GM12878 (cell line): ENCODE measurements around the gene PRDX1. TPM values are rescaled to one million over a fixed set of nuclear protein-coding genes. Genes with fewer than 3 reads are reported as not detected.
"Not testable (repeated sequence)": the region's sequence is repeated elsewhere in the genome, so short reads cannot be mapped to it uniquely, and the experiment has no call there.

Experiments used
- ATAC-seq: fragments of 200-7000 bp; cut with Tn5 transposase; 3 replicates; pipeline ENCODE4 v1.9.1; 2020; ENCODE audit warnings: mild to moderate bottlenecking, moderate library complexity
- BruUV-seq: library from RNA; stranded (reverse); fragments of 400-500 nt; replicated peaks from 2 replicates; lab custom pipeline; 2021; lab: Mats Ljungman, UMichigan
- CTCF ChIA-PET: fragments of 300-600 bp; sonication (Branson Sonifier 250); formaldehyde crosslinking; extraction: SDS; loops from one replicate; lab custom pipeline; 2021; ENCODE audit warnings: inconsistent platforms; lab: Yijun Ruan, JAX
- POLR2A ChIA-PET: fragments of 350-600 bp; formaldehyde crosslinking; extraction: SDS; loops from one replicate; lab custom pipeline; 2021; ENCODE audit warnings: inconsistent platforms; lab: Charles Lee
- RAD21 ChIA-PET: fragments of 300-600 bp; sonication (Branson Sonifier 250); formaldehyde crosslinking; loops from one replicate; lab custom pipeline; 2023; ENCODE audit warnings: antibody characterized with exemption; ENCODE audit not compliant: unreplicated experiment; lab: Charles Lee
- SMC1A ChIA-PET: fragments of 300-600 bp; sonication (Branson Sonifier 250); formaldehyde crosslinking; loops from one replicate; lab custom pipeline; 2023; ENCODE audit not compliant: unreplicated experiment, uncharacterized antibody; lab: Charles Lee
- DNase-seq: peaks from one replicate; pipeline ENCODE4 v3.0.0-alpha.2; 2011; ENCODE audit warnings: low read depth, low spot score
- FAIRE-seq: peaks from 3 replicates; lab custom pipeline; 2011; peaks lifted over from hg19 to GRCh38; lab: Jason Lieb, UNC
- H2AFZ ChIP-seq: 2 replicates; pipeline ENCODE4 v1.6.0; 2011; ENCODE audit warnings: low read depth, low read length, control low read depth; ENCODE audit not compliant: control insufficient read depth
- H3K27ac ChIP-seq: 2 replicates; pipeline ENCODE4 v1.5.1; 2011; ENCODE audit warnings: control low read depth; ENCODE audit not compliant: control insufficient read depth, insufficient read depth
- H3K27me3 ChIP-seq, 2 experiments: replicated peaks in 1 of 2; 2 replicates each; pipeline versions ENCODE4 v1.6.0 to v1.6.1; 2011; ENCODE audit warnings: low read length in 1 of 2; ENCODE audit not compliant: control insufficient read depth in 2 of 2, insufficient read depth in 2 of 2
- H3K36me3 ChIP-seq, 2 experiments: 2 replicates each; pipeline ENCODE4 v1.5.1; 2011; ENCODE audit warnings: low read length in 1 of 2; ENCODE audit not compliant: control insufficient read depth in 2 of 2, insufficient read depth in 2 of 2
- H3K4me1 ChIP-seq: 2 replicates; pipeline ENCODE4 v1.6.1; 2011; ENCODE audit warnings: mild to moderate bottlenecking, low read length, moderate library complexity, mixed read lengths; ENCODE audit not compliant: control insufficient read depth, insufficient read depth
- H3K4me2 ChIP-seq: 2 replicates; pipeline ENCODE4 v1.6.0; 2011; ENCODE audit warnings: control low read depth; ENCODE audit not compliant: control insufficient read depth, insufficient read depth
- H3K4me3 ChIP-seq: fragments of 200-600 bp; sonication (generic); 2 replicates; pipeline ENCODE4 v1.5.1; 2016
- H3K79me2 ChIP-seq: 2 replicates; pipeline ENCODE4 v1.6.0; 2011; ENCODE audit warnings: low read length; ENCODE audit not compliant: control insufficient read depth, insufficient read depth
- H3K9ac ChIP-seq: 2 replicates; pipeline ENCODE4 v1.8.0; 2011; ENCODE audit warnings: low read length, control low read depth, mixed read lengths; ENCODE audit not compliant: control insufficient read depth, insufficient read depth
- H3K9me3 ChIP-seq: replicated peaks from 3 replicates; pipeline ENCODE4 v1.5.1; 2011; ENCODE audit warnings: mild to moderate bottlenecking, low read length; ENCODE audit not compliant: control insufficient read depth, insufficient read depth
- H4K20me1 ChIP-seq: 2 replicates; pipeline ENCODE4 v1.6.0; 2011; ENCODE audit not compliant: control insufficient read depth, insufficient read depth
- ATF7 ChIP-seq: fragments of 450-650 bp; IDR thresholded peaks from 2 replicates; pipeline ENCODE4 v1.6.1; 2016; ENCODE audit warnings: low read depth, mild to moderate bottlenecking
- BACH1 ChIP-seq: fragments of 450-650 bp; IDR thresholded peaks from 2 replicates; pipeline ENCODE4 v1.6.1; 2017; ENCODE audit warnings: mild to moderate bottlenecking, borderline replicate concordance
- BCL11A ChIP-seq: IDR thresholded peaks from 2 replicates; pipeline ENCODE4 v1.6.1; 2011; ENCODE audit warnings: low read depth, low read length
- BHLHE40 ChIP-seq, 2 experiments: fragments of 450-650 bp in 1 of 2; IDR thresholded peaks; 2 replicates each; pipeline ENCODE4 v1.6.1; 2011 to 2017; ENCODE audit warnings: low read depth in 2 of 2, borderline replicate concordance in 1 of 2, improper control_type of control experiment in 1 of 2, low read length in 1 of 2, mild to moderate bottlenecking in 1 of 2
- CBFB ChIP-seq: IDR thresholded peaks from 2 replicates; pipeline ENCODE4 v1.6.1; 2016; ENCODE audit warnings: antibody characterized with exemption, low read depth
- CEBPB ChIP-seq, 2 experiments: fragments of 150-350 bp in 1 of 2; IDR thresholded peaks; 2 replicates each; pipeline ENCODE4 v1.6.1; 2012 to 2014; ENCODE audit warnings: low read depth in 2 of 2, low read length in 2 of 2, borderline replicate concordance in 1 of 2, inconsistent platforms in 1 of 2
- DPF2 ChIP-seq: fragments of 450-650 bp; IDR thresholded peaks from 2 replicates; pipeline ENCODE4 v1.6.1; 2017; ENCODE audit warnings: mild to moderate bottlenecking
- EED ChIP-seq: sonication (generic); IDR thresholded peaks from 2 replicates; pipeline ENCODE4 v1.6.1; 2016; ENCODE audit warnings: antibody characterized with exemption, low read depth
- IKZF1 ChIP-seq: fragments of 450-650 bp; conservative IDR thresholded peaks from 2 replicates; pipeline ENCODE4 v1.6.1; 2017; ENCODE audit warnings: antibody characterized with exemption, mild to moderate bottlenecking
- IKZF2 ChIP-seq, 2 experiments: fragments of 450-650 bp; IDR thresholded peaks; 2 replicates each; pipeline ENCODE4 v1.6.1; 2017; ENCODE audit warnings: mild to moderate bottlenecking in 2 of 2, moderate library complexity in 2 of 2
- MEF2A ChIP-seq: IDR thresholded peaks from 2 replicates; pipeline ENCODE4 v1.6.1; 2011; ENCODE audit warnings: low read depth, mild to moderate bottlenecking, low read length, moderate library complexity; ENCODE audit not compliant: insufficient read depth
- MEF2B ChIP-seq: fragments of 450-650 bp; IDR thresholded peaks from 2 replicates; pipeline ENCODE4 v1.6.1; 2018; ENCODE audit warnings: mild to moderate bottlenecking, moderate library complexity; ENCODE audit not compliant: partially characterized antibody, poor library complexity, severe bottlenecking
- MLLT1 ChIP-seq: fragments of 450-650 bp; IDR thresholded peaks from 2 replicates; pipeline ENCODE4 v1.6.1; 2016; ENCODE audit warnings: mild to moderate bottlenecking
- NFIC ChIP-seq: IDR thresholded peaks from 2 replicates; pipeline ENCODE4 v1.6.1; 2012; ENCODE audit warnings: low read depth, mild to moderate bottlenecking, inconsistent platforms, low read length, moderate library complexity
- PAX5 ChIP-seq: IDR thresholded peaks from 2 replicates; pipeline ENCODE4 v1.6.1; 2011; ENCODE audit warnings: low read depth, low read length, borderline replicate concordance
- PKNOX1 ChIP-seq: fragments of 450-650 bp; IDR thresholded peaks from 2 replicates; pipeline ENCODE4 v1.6.1; 2016; ENCODE audit warnings: mild to moderate bottlenecking
- WGBS: methylation state at CpG from one replicate; pipeline ENCODE4 v1.1.6; 2016; ENCODE audit warnings: low lambda C conversion rate; ENCODE audit not compliant: insufficient replicate concordance, insufficient coverage; ENCODE audit errors: missing lambda C conversion rate; 5-methylcytosine and 5-hydroxymethylcytosine counted together
- in situ Hi-C: fragments of 300-500 bp; cut with MboI; formaldehyde crosslinking; loops from 9 replicates; pipeline ENCODE4 v1.14.3; 2018; ENCODE audit warnings: mixed read lengths
- intact Hi-C: fragments of 100-400 bp; cut with micrococcal nuclease; formaldehyde crosslinking; loops from one replicate; pipeline ENCODE4 v1.14.2; 2022; ENCODE audit not compliant: unreplicated experiment
- polyA plus RNA-seq, 11 experiments: library from polyadenylated mRNA; depleted of rRNA in 4 of 11; unstranded in 6 of 11; stranded (reverse) in 5 of 11; fragments of >200 nt; fragmentation: Nextera tagmentation in 4 of 11; fragmentation: Illumina TruSeq in 1 of 11; extraction: Ambion mirVana in 4 of 11; extraction: Trizol in 1 of 11; gene quantifications; 1 replicate in 1 of 11; 2 replicates in 10 of 11; pipeline versions ENCODE4 v1.2.1 to v1.2.3, GENCODE V29; 2011 to 2016; ENCODE audit warnings: inconsistent platforms in 2 of 11, missing spikeins in 2 of 11, low read depth in 1 of 11
- total RNA-seq, 4 experiments: library from RNA; depleted of rRNA in 3 of 4; stranded (reverse); fragments of >200 nt in 3 of 4; fragmentation: Illumina TruSeq in 1 of 4; extraction: Trizol in 1 of 4; gene quantifications; 2 replicates each; pipeline versions ENCODE4 v1.2.1 to v1.2.3, GENCODE V29; 2013 to 2021
- TF ChIP-seq, protein P1 (sequence below): fragments of 450-650 bp; IDR thresholded peaks from 2 replicates; pipeline ENCODE4 v1.6.1; 2017; ENCODE audit warnings: low read depth, mild to moderate bottlenecking, moderate library complexity
- TF ChIP-seq, protein P2 (sequence below): IDR thresholded peaks from 2 replicates; pipeline ENCODE4 v1.6.1; 2011; ENCODE audit warnings: borderline replicate concordance, low read depth, mild to moderate bottlenecking, moderate library complexity, low read length; ENCODE audit not compliant: insufficient read depth, poor library complexity, severe bottlenecking

PRDX1 gene
- total and polyA plus RNA-seq, 10 of the 15 experiments (the other 5 are each of a cell fraction or from before 2014, with no cell fraction given): 659 to 1,775 (median 811) TPM

GRCh38 chr1:45467353-45467752 lies 54.3 kb downstream of the PRDX1 start:
- H3K36me3 ChIP-seq, H3K27ac ChIP-seq, H3K9ac ChIP-seq, in situ Hi-C loops, H2AFZ ChIP-seq, H3K9me3 ChIP-seq, FAIRE-seq, H3K27me3 ChIP-seq, H3K79me2 ChIP-seq, H3K4me3 ChIP-seq, BruUV-seq, H4K20me1 ChIP-seq: not testable (repeated sequence)
- CTCF ChIA-PET: interaction anchor here (0.7 to 4.7 kb wide), 3 partner anchors 24 to 118 kb away, joined by 3 to 47 read pairs (median 5); partner anchors contain the start of gene TESK2
- DNase-seq: peak; percentile 37
- 0% methylated on average over 9 of the region's 9 CpGs for WGBS
- RAD21 ChIA-PET: interaction anchor here (1.1 to 1.3 kb wide), 2 partner anchors 54 to 164 kb away, joined by 3 read pairs; no protein-coding TSS in a partner anchor
- peak overlapping the region; percentile 44; the same call in 1 of the 2 replicates for H3K4me2 ChIP-seq
- SMC1A ChIA-PET: interaction anchor here (0.8 to 5.0 kb wide), 5 partner anchors 19 to 102 kb away, joined by 3 to 37 read pairs (median 6); partner anchors contain the start of gene TESK2
- ATAC-seq: peak; percentile 79
- POLR2A ChIA-PET: interaction anchor here (0.6 to 1.3 kb wide), 4 partner anchors 21 to 77 kb away, joined by 3 to 5 read pairs (median 3); no protein-coding TSS in a partner anchor
- intact Hi-C loops: loop anchor here (1.0 kb wide), 1 partner anchor 24 kb away; the partner anchor contains the start of gene TESK2
- peaks cover 36% of the 10 kb centered on the region for H3K4me1 ChIP-seq
- TF ChIP-seq DPF2: 0 out of 2 replicates have a peak, but pooled peaks have one; percentile 42
- peak; percentile 22; the same call in 1 of the 2 replicates for TF ChIP-seq CBFB
- peak; percentile 88 for TF ChIP-seq MEF2B
- TF ChIP-seq EED: 0 out of 2 replicates have a peak, but pooled peaks have one; percentile 53
- TF ChIP-seq, protein P1, sequence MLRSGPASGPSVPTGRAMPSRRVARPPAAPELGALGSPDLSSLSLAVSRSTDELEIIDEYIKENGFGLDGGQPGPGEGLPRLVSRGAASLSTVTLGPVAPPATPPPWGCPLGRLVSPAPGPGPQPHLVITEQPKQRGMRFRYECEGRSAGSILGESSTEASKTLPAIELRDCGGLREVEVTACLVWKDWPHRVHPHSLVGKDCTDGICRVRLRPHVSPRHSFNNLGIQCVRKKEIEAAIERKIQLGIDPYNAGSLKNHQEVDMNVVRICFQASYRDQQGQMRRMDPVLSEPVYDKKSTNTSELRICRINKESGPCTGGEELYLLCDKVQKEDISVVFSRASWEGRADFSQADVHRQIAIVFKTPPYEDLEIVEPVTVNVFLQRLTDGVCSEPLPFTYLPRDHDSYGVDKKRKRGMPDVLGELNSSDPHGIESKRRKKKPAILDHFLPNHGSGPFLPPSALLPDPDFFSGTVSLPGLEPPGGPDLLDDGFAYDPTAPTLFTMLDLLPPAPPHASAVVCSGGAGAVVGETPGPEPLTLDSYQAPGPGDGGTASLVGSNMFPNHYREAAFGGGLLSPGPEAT: peak; percentile 86
- TF ChIP-seq IKZF2 (IDR thresholded peaks at IDR 0.05): peak; percentile 65 to 67; a peak in 2 of 4 replicates
- TF ChIP-seq MEF2A: peak; percentile 41; the same call in 1 of the 2 replicates
- peak; percentile 26; the same call in 1 of the 2 replicates for TF ChIP-seq BACH1
- TF ChIP-seq MLLT1: peak; percentile 82
- TF ChIP-seq BCL11A: peak; percentile 40; the same call in 1 of the 2 replicates
- TF ChIP-seq ATF7: peak; percentile 80
- TF ChIP-seq BHLHE40 (IDR thresholded peaks at IDR 0.05; ENCODE audit: borderline replicate concordance in 1 of 2, low read depth in 2 of 2, low read length in 1 of 2): peak; percentile 53 to 91; a peak in 3 of 4 replicates
- TF ChIP-seq CEBPB (IDR thresholded peaks at IDR 0.05; ENCODE audit: borderline replicate concordance in 1 of 2, low read depth in 2 of 2, low read length in 2 of 2): peak in 1 of 2 experiments; percentile 43; a peak in 1 of 4 replicates
- TF ChIP-seq, protein P2, sequence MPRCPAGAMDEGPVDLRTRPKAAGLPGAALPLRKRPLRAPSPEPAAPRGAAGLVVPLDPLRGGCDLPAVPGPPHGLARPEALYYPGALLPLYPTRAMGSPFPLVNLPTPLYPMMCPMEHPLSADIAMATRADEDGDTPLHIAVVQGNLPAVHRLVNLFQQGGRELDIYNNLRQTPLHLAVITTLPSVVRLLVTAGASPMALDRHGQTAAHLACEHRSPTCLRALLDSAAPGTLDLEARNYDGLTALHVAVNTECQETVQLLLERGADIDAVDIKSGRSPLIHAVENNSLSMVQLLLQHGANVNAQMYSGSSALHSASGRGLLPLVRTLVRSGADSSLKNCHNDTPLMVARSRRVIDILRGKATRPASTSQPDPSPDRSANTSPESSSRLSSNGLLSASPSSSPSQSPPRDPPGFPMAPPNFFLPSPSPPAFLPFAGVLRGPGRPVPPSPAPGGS: peak; percentile 11
- TF ChIP-seq NFIC: peak; percentile 86
- TF ChIP-seq IKZF1: peak; percentile 50; the same call in 1 of the 2 replicates
- TF ChIP-seq PKNOX1: 0 out of 2 replicates have a peak, but pooled peaks have one; percentile 27
- TF ChIP-seq PAX5: peak; percentile 53; the same call in 1 of the 2 replicates
